OCI-LY3 (cell line): ENCODE results near the gene TNS1.

Experiments used
- H2AFZ ChIP-seq: fragments of 200-600, 300-600 bp; shearing (Covaris generic); 2 replicates; pipeline ENCODE4 v1.6.0; 2014; ENCODE audit warnings: antibody characterized with exemption, low read depth, low read length
- H3K27ac ChIP-seq: fragments of 200-600, 300-600 bp; sonication (generic); 2 replicates; pipeline ENCODE4 v1.5.1; 2014; ENCODE audit warnings: mild to moderate bottlenecking, low read length, moderate library complexity, mixed read lengths
- H3K27me3 ChIP-seq: fragments of 200-600, 300-600 bp; sonication (generic); 2 replicates; pipeline ENCODE4 v1.6.1; 2014; ENCODE audit warnings: low read depth, low read length, mixed read lengths
- H3K36me3 ChIP-seq: fragments of 200-600, 300-600 bp; sonication (generic); replicated peaks from 2 replicates; pipeline ENCODE3; 2014; ENCODE audit warnings: low read depth, low read length, mixed read lengths
- H3K4me1 ChIP-seq: fragments of 300-600, 200-600 bp; sonication (generic); 2 replicates; pipeline ENCODE4 v1.6.1; 2014; ENCODE audit warnings: low read length, mixed read lengths
- H3K4me2 ChIP-seq: fragments of 200-600, 300-600 bp; sonication (generic); 2 replicates; pipeline ENCODE4 v1.6.1; 2014; ENCODE audit warnings: low read length, mixed read lengths
- H3K4me3 ChIP-seq: fragments of 300-600, 200-600 bp; sonication (generic); 2 replicates; pipeline ENCODE4 v1.5.1; 2014; ENCODE audit warnings: antibody characterized with exemption, mild to moderate bottlenecking, low read length, moderate library complexity
- H3K79me2 ChIP-seq: fragments of 300-600, 200-600 bp; shearing (Covaris generic); 2 replicates; pipeline ENCODE4 v1.6.1; 2014; ENCODE audit warnings: mild to moderate bottlenecking, low read length, mixed read lengths
- H3K9ac ChIP-seq: fragments of 300-600, 200-600 bp; shearing (Covaris generic); 2 replicates; pipeline ENCODE4 v1.6.0; 2014; ENCODE audit warnings: mild to moderate bottlenecking, low read length, moderate library complexity
- H3K9me3 ChIP-seq: fragments of 200-600, 300-600 bp; shearing (Covaris generic); 2 replicates; pipeline ENCODE4 v1.6.1; 2014; ENCODE audit warnings: low read length, mixed read lengths; ENCODE audit not compliant: insufficient read depth
- H4K20me1 ChIP-seq: fragments of 200-600, 300-600 bp; sonication (generic); 2 replicates; pipeline ENCODE4 v1.6.1; 2016; ENCODE audit warnings: low read length, mixed read lengths; ENCODE audit not compliant: insufficient read depth
- EZH2phosphoT487 ChIP-seq: fragments of 200-600 bp; shearing (Covaris generic); IDR thresholded peaks from 2 replicates; pipeline ENCODE4 v1.6.1; 2018; ENCODE audit warnings: antibody characterized with exemption, mixed run types, low read depth
- TF ChIP-seq, protein P1 (sequence below): fragments of 200-600, 300-600 bp; sonication (generic); IDR thresholded peaks from 2 replicates; pipeline ENCODE4 v1.5.1; 2014; ENCODE audit warnings: antibody characterized with exemption, low read length, low read depth

Gene TNS1

DNA sequence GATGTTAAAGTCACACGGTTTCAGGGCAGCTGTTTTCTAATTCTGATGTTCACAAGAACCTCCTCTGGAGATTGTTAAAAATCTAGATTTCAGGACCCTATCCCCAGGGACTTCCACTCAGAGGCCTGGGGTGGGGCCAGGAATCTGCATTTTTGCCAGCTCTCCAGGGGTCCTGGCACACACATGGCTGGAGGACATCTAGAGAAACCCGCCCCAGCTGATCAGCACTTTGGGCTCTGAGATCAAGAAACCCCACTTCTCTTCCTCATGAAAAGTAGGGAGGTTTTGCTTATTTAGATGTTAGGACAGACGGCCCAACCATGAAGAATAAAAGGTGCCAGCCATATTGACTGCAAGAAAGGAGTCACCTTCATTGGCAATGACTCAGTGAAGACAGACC, 148.8 kb downstream of the TNS1 start:
- no peaks in the 10 kb centered on the region for H3K9me3 ChIP-seq
- no peaks in the 10 kb centered on the region for H3K36me3 ChIP-seq
- H2AFZ ChIP-seq = no peak overlapping the region
- H3K4me2 ChIP-seq = no peak overlapping the region
- no peaks in the 10 kb centered on the region for H3K79me2 ChIP-seq
- H3K9ac ChIP-seq = no peak overlapping the region
- no peak overlapping the region for H3K27ac ChIP-seq
- H3K4me1 ChIP-seq = no peaks in the 10 kb centered on the region
- TF ChIP-seq, protein P1, sequence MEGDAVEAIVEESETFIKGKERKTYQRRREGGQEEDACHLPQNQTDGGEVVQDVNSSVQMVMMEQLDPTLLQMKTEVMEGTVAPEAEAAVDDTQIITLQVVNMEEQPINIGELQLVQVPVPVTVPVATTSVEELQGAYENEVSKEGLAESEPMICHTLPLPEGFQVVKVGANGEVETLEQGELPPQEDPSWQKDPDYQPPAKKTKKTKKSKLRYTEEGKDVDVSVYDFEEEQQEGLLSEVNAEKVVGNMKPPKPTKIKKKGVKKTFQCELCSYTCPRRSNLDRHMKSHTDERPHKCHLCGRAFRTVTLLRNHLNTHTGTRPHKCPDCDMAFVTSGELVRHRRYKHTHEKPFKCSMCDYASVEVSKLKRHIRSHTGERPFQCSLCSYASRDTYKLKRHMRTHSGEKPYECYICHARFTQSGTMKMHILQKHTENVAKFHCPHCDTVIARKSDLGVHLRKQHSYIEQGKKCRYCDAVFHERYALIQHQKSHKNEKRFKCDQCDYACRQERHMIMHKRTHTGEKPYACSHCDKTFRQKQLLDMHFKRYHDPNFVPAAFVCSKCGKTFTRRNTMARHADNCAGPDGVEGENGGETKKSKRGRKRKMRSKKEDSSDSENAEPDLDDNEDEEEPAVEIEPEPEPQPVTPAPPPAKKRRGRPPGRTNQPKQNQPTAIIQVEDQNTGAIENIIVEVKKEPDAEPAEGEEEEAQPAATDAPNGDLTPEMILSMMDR = no peak
- no peak for TF ChIP-seq EZH2phosphoT487
- no peaks in the 10 kb centered on the region for H3K27me3 ChIP-seq
- no peak overlapping the region for H3K4me3 ChIP-seq
- no peaks in the 10 kb centered on the region for H4K20me1 ChIP-seq

DNA sequence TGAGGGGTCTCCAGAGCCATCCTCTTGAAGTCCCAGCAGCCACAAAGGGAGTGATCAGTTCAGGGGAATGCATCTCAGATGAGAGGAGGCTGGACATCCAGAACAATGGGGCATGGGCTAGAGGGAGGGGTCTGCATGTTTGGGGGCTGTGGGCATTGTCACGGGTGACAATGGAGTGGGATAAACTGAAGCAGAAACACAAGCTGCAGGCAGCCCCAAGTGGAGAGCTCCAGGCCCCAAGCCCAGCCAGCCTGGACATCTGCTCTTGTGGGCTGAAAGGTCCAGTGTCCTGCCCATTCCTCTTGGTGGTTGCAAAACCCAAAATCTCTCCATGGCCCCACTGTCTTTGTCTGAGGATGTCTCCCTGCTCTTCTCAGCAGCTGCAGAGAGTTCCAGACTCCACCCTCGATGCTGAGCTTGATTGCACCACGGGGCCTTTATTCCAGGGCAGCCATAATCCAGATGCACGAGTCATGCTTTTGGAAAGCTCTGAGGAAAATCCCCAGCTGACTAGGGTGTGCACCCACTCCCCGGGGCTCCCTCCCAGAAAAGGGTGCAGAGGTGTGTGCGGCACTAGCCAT, 149.4 kb downstream of the TNS1 start:
- no peak overlapping the region for H3K4me2 ChIP-seq
- no peak for TF ChIP-seq EZH2phosphoT487
- TF ChIP-seq, protein P1 = no peak
- no peaks in the 10 kb centered on the region for H3K4me1 ChIP-seq

DNA sequence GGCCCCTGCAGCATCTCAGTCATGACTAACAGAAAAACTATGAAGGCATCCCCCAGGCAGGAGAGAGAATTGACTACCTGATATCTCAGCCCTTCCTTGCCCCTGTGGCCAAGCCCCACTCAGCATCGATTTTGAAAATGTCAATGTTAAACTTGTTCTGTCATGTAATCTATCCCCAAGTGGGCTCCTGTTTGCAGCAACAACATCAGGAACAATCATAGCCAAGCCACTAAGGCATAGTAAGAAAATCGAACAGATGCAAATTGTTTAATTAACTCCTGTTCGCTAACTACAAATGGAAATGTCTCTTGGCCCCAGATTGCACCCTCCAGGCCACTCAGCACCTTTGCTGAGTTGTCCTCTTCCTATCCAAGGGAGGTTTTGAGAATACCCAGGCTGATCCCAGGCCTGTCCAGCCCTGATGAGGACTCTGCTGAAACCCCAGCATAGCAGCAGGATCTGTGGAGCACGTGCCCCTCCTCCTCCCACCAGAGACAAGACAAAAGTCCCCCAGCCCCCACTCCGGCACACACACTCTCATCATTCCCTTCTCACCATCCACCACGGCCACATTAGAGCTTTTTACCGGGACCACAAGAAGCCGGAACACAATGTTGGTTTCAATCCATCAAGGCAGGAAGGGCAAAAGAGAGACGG, 150.1 kb downstream of the TNS1 start:
- Histone ChIP-seq H3K9ac (no peak overlapping the region), H2AFZ (no peak overlapping the region), H3K36me3 (no peaks in the 10 kb centered on the region), H3K9me3 (no peaks in the 10 kb centered on the region), H3K79me2 (no peaks in the 10 kb centered on the region), H3K4me1 (no peaks in the 10 kb centered on the region), H4K20me1 (no peaks in the 10 kb centered on the region), H3K4me3 (no peak overlapping the region), H3K4me2 (no peak overlapping the region), H3K27ac (no peak overlapping the region), H3K27me3 (no peaks in the 10 kb centered on the region)
- TF ChIP-seq, protein P1 = no peak
- no peak for TF ChIP-seq EZH2phosphoT487

More for the DNA sequence above, 149.4 kb downstream of the TNS1 start:
- no peaks in the 10 kb centered on the region for H3K9me3 ChIP-seq
- H3K36me3 ChIP-seq = no peaks in the 10 kb centered on the region
- H3K9ac ChIP-seq = no peak overlapping the region
- no peak overlapping the region for H3K4me3 ChIP-seq
- H2AFZ ChIP-seq = no peak overlapping the region
- no peaks in the 10 kb centered on the region for H4K20me1 ChIP-seq
- no peaks in the 10 kb centered on the region for H3K79me2 ChIP-seq
- H3K27me3 ChIP-seq = no peaks in the 10 kb centered on the region
- H3K27ac ChIP-seq = no peak overlapping the region

DNA sequence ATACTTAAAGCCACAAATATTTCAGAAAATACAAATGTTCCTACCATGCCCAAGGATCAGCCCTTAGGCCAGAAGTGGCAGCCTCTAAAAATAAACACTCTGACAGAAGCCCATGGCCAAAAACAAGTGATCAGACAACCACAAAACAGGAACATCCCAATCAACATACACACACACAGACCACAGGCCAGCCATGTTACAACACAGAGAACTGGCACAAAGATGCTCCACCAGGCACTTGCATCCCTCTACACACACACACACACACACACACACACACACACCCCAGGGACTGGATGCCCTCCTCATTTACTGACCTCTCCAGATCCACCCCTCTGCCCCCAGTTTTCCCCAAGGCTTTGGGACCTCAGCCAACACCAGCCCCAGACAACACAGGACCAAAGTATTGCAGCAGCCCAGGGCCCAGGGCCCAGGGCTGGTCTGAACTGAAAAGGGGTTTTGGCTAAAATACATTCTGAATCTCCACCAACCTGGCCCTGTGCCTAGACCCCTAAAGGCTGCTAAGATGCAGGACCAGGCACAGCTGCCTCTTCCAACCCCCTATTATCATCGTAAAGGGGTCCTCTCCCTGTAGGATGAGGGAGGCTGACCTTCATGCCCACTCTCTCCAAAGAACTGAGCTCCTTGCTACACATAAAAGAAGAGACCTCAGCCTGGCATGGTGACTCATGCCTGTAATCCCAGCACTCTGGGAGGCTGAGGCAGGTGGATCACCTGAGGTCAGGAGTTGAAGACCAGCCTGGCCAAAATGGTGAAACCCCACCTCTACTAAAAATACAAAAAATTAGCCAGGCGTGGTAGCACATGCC, 151.4 kb downstream of the TNS1 start:
- H4K20me1 ChIP-seq = no peaks in the 10 kb centered on the region
- no peak overlapping the region for H3K9ac ChIP-seq
- no peak overlapping the region for H3K27ac ChIP-seq
- H3K27me3 ChIP-seq = no peaks in the 10 kb centered on the region
- no peaks in the 10 kb centered on the region for H3K79me2 ChIP-seq
- TF ChIP-seq, protein P1 = no peak
- TF ChIP-seq EZH2phosphoT487 = no peak
- no peaks in the 10 kb centered on the region for H3K4me1 ChIP-seq
- no peak overlapping the region for H2AFZ ChIP-seq
- H3K4me3 ChIP-seq = no peak overlapping the region
- H3K4me2 ChIP-seq = no peak overlapping the region
- H3K36me3 ChIP-seq = no peaks in the 10 kb centered on the region
- no peaks in the 10 kb centered on the region for H3K9me3 ChIP-seq
